OCI-LY7 (cell line): ENCODE measurements around the gene NELL1. TPM values are rescaled to one million over a fixed set of nuclear protein-coding genes. Genes with fewer than 3 reads are reported as not detected.

Experiments
- BruUV-seq: library from RNA; stranded (reverse); fragments of 400-500 nt; replicated peaks from 2 replicates; lab custom pipeline; 2021; lab: Mats Ljungman, UMichigan
- CTCF ChIA-PET: fragments of 300-600 bp; sonication (Branson Sonifier 250); formaldehyde crosslinking; loops from one replicate; lab custom pipeline; 2022; ENCODE audit warnings: antibody characterized with exemption; ENCODE audit not compliant: unreplicated experiment; lab: Charles Lee
- POLR2A ChIA-PET: fragments of 300-600 bp; sonication (Branson Sonifier 250); formaldehyde crosslinking; loops from one replicate; lab custom pipeline; 2022; ENCODE audit warnings: antibody characterized with exemption; lab: Charles Lee
- DNase-seq: peaks from one replicate; pipeline ENCODE4 v3.0.0-alpha.2; 2015; ENCODE audit warnings: low spot score
- H2AFZ ChIP-seq: fragments of 200-600 bp; sonication (generic), shearing (Covaris generic); 2 replicates; pipeline ENCODE4 v1.6.1; 2014; ENCODE audit warnings: mild to moderate bottlenecking, antibody characterized with exemption, low read length, moderate library complexity
- H3K27ac ChIP-seq: fragments of 200-600 bp; sonication (generic); 2 replicates; pipeline ENCODE4 v1.5.1; 2014; ENCODE audit warnings: mixed run types, low read depth, mild to moderate bottlenecking, moderate library complexity, low read length, inconsistent platforms; ENCODE audit not compliant: poor library complexity, severe bottlenecking
- H3K36me3 ChIP-seq: fragments of 200-600 bp; sonication (generic); 2 replicates; pipeline ENCODE4 v1.6.1; 2014; ENCODE audit warnings: mild to moderate bottlenecking, antibody characterized with exemption, low read length, moderate library complexity, mixed read lengths; ENCODE audit not compliant: insufficient read depth
- H3K4me1 ChIP-seq: fragments of 200-600 bp; sonication (generic); 2 replicates; pipeline ENCODE4 v1.5.1; 2014; ENCODE audit warnings: mild to moderate bottlenecking, low read length; ENCODE audit not compliant: insufficient read depth, poor library complexity, severe bottlenecking
- H3K4me2 ChIP-seq: fragments of 200-600 bp; sonication (generic); 2 replicates; pipeline ENCODE4 v1.6.1; 2014; ENCODE audit warnings: mild to moderate bottlenecking, low read length
- H3K4me3 ChIP-seq: fragments of 200-600 bp; sonication (generic); 2 replicates; pipeline ENCODE4 v1.5.1; 2014; ENCODE audit warnings: mild to moderate bottlenecking, low read depth, low read length; ENCODE audit not compliant: poor library complexity, severe bottlenecking
- H3K79me2 ChIP-seq: fragments of 200-600 bp; sonication (generic); 2 replicates; pipeline ENCODE4 v1.6.1; 2016; ENCODE audit warnings: low read depth, mild to moderate bottlenecking, low read length, moderate library complexity, mixed read lengths; ENCODE audit not compliant: insufficient read depth
- H3K9me2 ChIP-seq: fragments of 200-600 bp; sonication (generic); 2 replicates; pipeline ENCODE4 v1.6.1; 2016; ENCODE audit warnings: mild to moderate bottlenecking, low read length, mixed read lengths; ENCODE audit not compliant: insufficient read depth
- H3K9me3 ChIP-seq: fragments of 200-600 bp; sonication (generic); 2 replicates; pipeline ENCODE4 v1.6.1; 2014; ENCODE audit warnings: mild to moderate bottlenecking, mixed run types, low read length, mixed read lengths
- H4K20me1 ChIP-seq: fragments of 200-600 bp; sonication (generic); 2 replicates; pipeline ENCODE4 v1.6.1; 2014; ENCODE audit warnings: mild to moderate bottlenecking, antibody characterized with exemption, low read length, moderate library complexity, mixed read lengths; ENCODE audit not compliant: insufficient read depth
- EZH2phosphoT487 ChIP-seq: fragments of 200-600 bp; sonication (generic); IDR thresholded peaks from 2 replicates; pipeline ENCODE4 v1.6.1; 2018; ENCODE audit warnings: low read depth, borderline replicate concordance, mild to moderate bottlenecking, mixed run types, antibody characterized with exemption, low read length, moderate library complexity, mixed read lengths
- intact Hi-C: fragments of 100-400 bp; cut with micrococcal nuclease; formaldehyde crosslinking; loops from one replicate; pipeline ENCODE4 v1.10.0; 2022; ENCODE audit not compliant: unreplicated experiment
- total RNA-seq, 2 experiments: library from RNA; depleted of rRNA in 1 of 2; stranded (reverse); fragments of >200 nt in 1 of 2; shearing (Covaris generic) in 1 of 2; gene quantifications; 2 replicates each; pipeline ENCODE4 v1.2.3, GENCODE V29; 2014 to 2022
- TF ChIP-seq, protein P1 (sequence below): fragments of 200-600 bp; sonication (generic); conservative IDR thresholded peaks from 2 replicates; pipeline ENCODE4 v1.5.1; 2014; ENCODE audit warnings: mild to moderate bottlenecking, antibody characterized with exemption, low read length, moderate library complexity, mixed read lengths

NELL1 gene
- total RNA-seq, 2 experiments from 2014 or later = not detected

GRCh38 chr11:21582791-21583190 lies 913.4 kb downstream of the NELL1 start:
- Histone ChIP-seq H2AFZ (no peak overlapping the region), H3K4me3 (no peak overlapping the region)
- CTCF ChIA-PET = no interaction called here

DNA sequence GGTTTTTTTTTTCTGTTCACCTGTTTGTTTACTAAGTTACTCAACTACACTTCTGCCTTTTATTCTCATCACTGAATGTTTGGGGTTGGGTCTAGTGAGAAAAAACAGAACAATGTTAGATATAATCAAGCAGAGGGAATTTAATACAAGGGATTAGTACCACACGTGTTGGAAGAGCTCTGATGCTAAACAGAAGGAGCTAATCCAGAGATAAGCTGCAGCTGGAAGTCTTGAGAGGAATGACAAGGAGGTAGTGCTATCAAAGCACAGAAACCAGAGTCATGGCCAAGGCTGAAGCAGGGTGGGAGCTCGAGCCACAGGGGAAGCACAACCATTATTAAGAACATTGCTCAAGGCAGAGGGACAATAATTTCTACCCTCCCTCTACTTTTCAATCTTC lies 919.4 kb downstream of the NELL1 start:
- Histone ChIP-seq H3K9me3 (no peaks in the 10 kb centered on the region), H3K36me3 (no peaks in the 10 kb centered on the region), H4K20me1 (no peaks in the 10 kb centered on the region), H3K9me2 (no peaks in the 10 kb centered on the region), H3K4me3 (no peak overlapping the region), H3K79me2 (no peaks in the 10 kb centered on the region), H3K27ac (no peak overlapping the region), H3K4me1 (no peaks in the 10 kb centered on the region), H2AFZ (no peak overlapping the region), H3K4me2 (no peak overlapping the region)
- ChIA-PET CTCF (no interaction called here), POLR2A (interaction anchor here (0.7 kb wide), 1 partner anchor 23 kb away, joined by 3 read pairs; no protein-coding TSS in a partner anchor)
- intact Hi-C loops = no loop called here
- BruUV-seq = no TSS peak
- no peak for DNase-seq
- TF ChIP-seq EZH2phosphoT487 = no peak
- TF ChIP-seq, protein P1, sequence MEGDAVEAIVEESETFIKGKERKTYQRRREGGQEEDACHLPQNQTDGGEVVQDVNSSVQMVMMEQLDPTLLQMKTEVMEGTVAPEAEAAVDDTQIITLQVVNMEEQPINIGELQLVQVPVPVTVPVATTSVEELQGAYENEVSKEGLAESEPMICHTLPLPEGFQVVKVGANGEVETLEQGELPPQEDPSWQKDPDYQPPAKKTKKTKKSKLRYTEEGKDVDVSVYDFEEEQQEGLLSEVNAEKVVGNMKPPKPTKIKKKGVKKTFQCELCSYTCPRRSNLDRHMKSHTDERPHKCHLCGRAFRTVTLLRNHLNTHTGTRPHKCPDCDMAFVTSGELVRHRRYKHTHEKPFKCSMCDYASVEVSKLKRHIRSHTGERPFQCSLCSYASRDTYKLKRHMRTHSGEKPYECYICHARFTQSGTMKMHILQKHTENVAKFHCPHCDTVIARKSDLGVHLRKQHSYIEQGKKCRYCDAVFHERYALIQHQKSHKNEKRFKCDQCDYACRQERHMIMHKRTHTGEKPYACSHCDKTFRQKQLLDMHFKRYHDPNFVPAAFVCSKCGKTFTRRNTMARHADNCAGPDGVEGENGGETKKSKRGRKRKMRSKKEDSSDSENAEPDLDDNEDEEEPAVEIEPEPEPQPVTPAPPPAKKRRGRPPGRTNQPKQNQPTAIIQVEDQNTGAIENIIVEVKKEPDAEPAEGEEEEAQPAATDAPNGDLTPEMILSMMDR = no peak

More at GRCh38 chr11:21582791-21583190, 913.4 kb downstream of the NELL1 start:
- no peaks in the 10 kb centered on the region for H3K79me2 ChIP-seq
- no TSS peak for BruUV-seq
- H4K20me1 ChIP-seq = no peaks in the 10 kb centered on the region
- no peaks in the 10 kb centered on the region for H3K9me2 ChIP-seq
- H3K4me1 ChIP-seq = no peaks in the 10 kb centered on the region
- no peaks in the 10 kb centered on the region for H3K9me3 ChIP-seq
- POLR2A ChIA-PET = interaction anchor here (0.6 kb wide), 1 partner anchor 54 kb away, joined by 3 read pairs; no protein-coding TSS in a partner anchor
- TF ChIP-seq EZH2phosphoT487 = no peak
- TF ChIP-seq, protein P1 = no peak
- intact Hi-C loops = no loop called here
- no peaks in the 10 kb centered on the region for H3K36me3 ChIP-seq
- DNase-seq = no peak
- no peak overlapping the region for H3K4me2 ChIP-seq
- no peak overlapping the region for H3K27ac ChIP-seq

GRCh38 chr11:21602699-21603098 lies 933.3 kb downstream of the NELL1 start:
- H3K27ac ChIP-seq = no peak overlapping the region
- no peaks in the 10 kb centered on the region for H3K79me2 ChIP-seq
- no peak overlapping the region for H3K4me2 ChIP-seq
- POLR2A ChIA-PET = no interaction called here
- H3K9me2 ChIP-seq = no peaks in the 10 kb centered on the region
- no peaks in the 10 kb centered on the region for H4K20me1 ChIP-seq
- no peaks in the 10 kb centered on the region for H3K9me3 ChIP-seq
- TF ChIP-seq EZH2phosphoT487 = no peak
- TF ChIP-seq, protein P1 = no peak
- intact Hi-C loops = no loop called here
- no peak overlapping the region for H3K4me3 ChIP-seq
- H2AFZ ChIP-seq = no peak overlapping the region
- H3K36me3 ChIP-seq = no peaks in the 10 kb centered on the region
- DNase-seq = no peak
- CTCF ChIA-PET = no interaction called here
- H3K4me1 ChIP-seq = no peaks in the 10 kb centered on the region
- no TSS peak for BruUV-seq
